HG03064 (cell line): ENCODE results near the gene NTNG2.
"Not testable (repeated sequence)": the region's sequence is repeated elsewhere in the genome, so short reads cannot be mapped to it uniquely, and the experiment has no call there.

Experiments used
- ATAC-seq: cut with Tn5 transposase; IDR thresholded peaks from one replicate; pipeline ENCODE4 v1.9.1; 2021; ENCODE audit warnings: low read depth; ENCODE audit not compliant: unreplicated experiment

Gene NTNG2

GRCh38 chr9:132161743-132162184, at the start of gene NTNG2:
Gene NTNG2, plus strand, starts transcription at chr9:132162058. Its CDS starts 4,774 bp downstream, at chr9:132166832.
- no peak for ATAC-seq

- ATAC-seq: no peak
Measured at GRCh38 chr9:132114102-132114707, 47.7 kb upstream of the NTNG2 start.

- no peak for ATAC-seq
Measured at GRCh38 chr9:132116583-132116982, 45.3 kb upstream of the NTNG2 start.

GRCh38 chr9:132117694-132118093, 44.2 kb upstream of the NTNG2 start:
- ATAC-seq: no peak

GRCh38 chr9:132121021-132121420, 40.8 kb upstream of the NTNG2 start:
- no peak for ATAC-seq

GRCh38 chr9:132124800-132125199, 37.1 kb upstream of the NTNG2 start:
- no peak for ATAC-seq

- ATAC-seq: no peak
Measured at GRCh38 chr9:132125361-132125760, 36.5 kb upstream of the NTNG2 start.

GRCh38 chr9:132125944-132126679, 35.7 kb upstream of the NTNG2 start:
- ATAC-seq: no peak

- ATAC-seq: no peak
Measured at GRCh38 chr9:132126680-132127236, 35.1 kb upstream of the NTNG2 start.

GRCh38 chr9:132127888-132128534, 33.8 kb upstream of the NTNG2 start:
- ATAC-seq: no peak

GRCh38 chr9:132129535-132129934, 32.3 kb upstream of the NTNG2 start:
- ATAC-seq: no peak

GRCh38 chr9:132134085-132134484, 27.8 kb upstream of the NTNG2 start:
- ATAC-seq: not testable (repeated sequence)

GRCh38 chr9:132135456-132135855, 26.4 kb upstream of the NTNG2 start:
- ATAC-seq: no peak

GRCh38 chr9:132136151-132136780, 25.6 kb upstream of the NTNG2 start:
- no peak for ATAC-seq

- ATAC-seq: no peak
Measured at GRCh38 chr9:132141344-132141947, 20.4 kb upstream of the NTNG2 start.

GRCh38 chr9:132141948-132142594, 19.8 kb upstream of the NTNG2 start:
- ATAC-seq: no peak

- no peak for ATAC-seq
Measured at GRCh38 chr9:132142924-132143323, 18.9 kb upstream of the NTNG2 start.

GRCh38 chr9:132143359-132143758, 18.5 kb upstream of the NTNG2 start:
- no peak for ATAC-seq

GRCh38 chr9:132144708-132145365, 17.0 kb upstream of the NTNG2 start:
- no peak for ATAC-seq
